Loucy (cell line): ENCODE results near the gene PRLHR.

Experiments used
- CTCF ChIP-seq: fragments of 200-600 bp; sonication (generic); conservative IDR thresholded peaks from 2 replicates; pipeline ENCODE4 v1.5.1; 2014; ENCODE audit warnings: mild to moderate bottlenecking, antibody characterized with exemption, low read length
- EZH2phosphoT487 ChIP-seq: fragments of 200-600 bp; IDR thresholded peaks from 2 replicates; pipeline ENCODE4 v1.6.1; 2018; ENCODE audit warnings: antibody characterized with exemption, mild to moderate bottlenecking, moderate library complexity, borderline replicate concordance

GRCh38 chr10:118581340-118581739, 14.1 kb downstream of the PRLHR start:
- TF ChIP-seq CTCF, result no peak
- no peak for TF ChIP-seq EZH2phosphoT487
